HT1080 (cell line): ENCODE results near the gene TFPI2. TPM values are rescaled to one million over a fixed set of nuclear protein-coding genes. Genes with fewer than 3 reads are reported as not detected.

ENCODE experiments used
- DNase-seq: peaks from one replicate; pipeline ENCODE4 v3.0.0-alpha.2; 2015; ENCODE audit warnings: low read depth
- total RNA-seq: library from RNA; depleted of rRNA; stranded (reverse); fragments of >200 nt; shearing (Covaris generic); gene quantifications from 2 replicates; pipeline ENCODE4 v1.2.3, GENCODE V29; 2014

TFPI2 gene
- total RNA-seq, 1 experiment from 2014 or later: not detected

GRCh38 chr7:93910076-93910994 is 19.8 kb upstream of the TFPI2 start:
- peak; percentile 8 for DNase-seq

GRCh38 chr7:93906267-93906666 is 15.7 kb upstream of the TFPI2 start, which contains the start of gene GNGT1:
TSS of gene GNGT1 (plus strand) at chr7:93906567. CDS start at chr7:93906747, 180 bp downstream.
- no peak for DNase-seq

- peak; percentile 27 for DNase-seq
These were observed 12.3 kb upstream of the TFPI2 start for GRCh38 chr7:93902777-93903423.

- no peak for DNase-seq
These were observed 7.1 kb upstream of the TFPI2 start for GRCh38 chr7:93897680-93898079.

- DNase-seq: no peak
These were observed 5.5 kb upstream of the TFPI2 start for GRCh38 chr7:93895859-93896600.

GRCh38 chr7:93894966-93895640 is 4.5 kb upstream of the TFPI2 start:
- DNase-seq: no peak

GRCh38 chr7:93894426-93894825 is 3.9 kb upstream of the TFPI2 start:
- no peak for DNase-seq

- DNase-seq: no peak
These were observed 501 bp downstream of the TFPI2 start for GRCh38 chr7:93890041-93890463.

GRCh38 chr7:93889261-93889660 is 1.3 kb downstream of the TFPI2 start:
- peak; percentile 33 for DNase-seq

- no peak for DNase-seq
These were observed 6.0 kb downstream of the TFPI2 start for GRCh38 chr7:93884541-93884940.

GRCh38 chr7:93883917-93884345 is 6.6 kb downstream of the TFPI2 start:
- DNase-seq: no peak

- no peak for DNase-seq
These were observed 7.3 kb downstream of the TFPI2 start for GRCh38 chr7:93883078-93883916.

GRCh38 chr7:93882468-93882867 is 8.1 kb downstream of the TFPI2 start:
- no peak for DNase-seq

- DNase-seq: no peak
These were observed 11.2 kb downstream of the TFPI2 start for GRCh38 chr7:93879356-93879755.

GRCh38 chr7:93877742-93878141 is 12.8 kb downstream of the TFPI2 start:
- peak; percentile 48 for DNase-seq

- DNase-seq: no peak
These were observed 16.5 kb downstream of the TFPI2 start for GRCh38 chr7:93873998-93874574.

- DNase-seq: no peak
These were observed 23.7 kb downstream of the TFPI2 start for GRCh38 chr7:93866886-93867285.

- DNase-seq: no peak
These were observed 27.9 kb downstream of the TFPI2 start for GRCh38 chr7:93862651-93863050.

- DNase-seq: no peak
These were observed 29.1 kb downstream of the TFPI2 start for GRCh38 chr7:93861325-93861949.
